Vein endothelial cell (primary cell): ENCODE data around the gene IPCEF1. TPM values are rescaled to one million over a fixed set of nuclear protein-coding genes. Genes with fewer than 3 reads are reported as not detected.

Source experiments
- total RNA-seq: library from RNA; depleted of rRNA; stranded (reverse); fragments of >200 nt; gene quantifications from 2 replicates; pipeline ENCODE4 v1.2.3, GENCODE V29; 2012

Gene IPCEF1, protein sequence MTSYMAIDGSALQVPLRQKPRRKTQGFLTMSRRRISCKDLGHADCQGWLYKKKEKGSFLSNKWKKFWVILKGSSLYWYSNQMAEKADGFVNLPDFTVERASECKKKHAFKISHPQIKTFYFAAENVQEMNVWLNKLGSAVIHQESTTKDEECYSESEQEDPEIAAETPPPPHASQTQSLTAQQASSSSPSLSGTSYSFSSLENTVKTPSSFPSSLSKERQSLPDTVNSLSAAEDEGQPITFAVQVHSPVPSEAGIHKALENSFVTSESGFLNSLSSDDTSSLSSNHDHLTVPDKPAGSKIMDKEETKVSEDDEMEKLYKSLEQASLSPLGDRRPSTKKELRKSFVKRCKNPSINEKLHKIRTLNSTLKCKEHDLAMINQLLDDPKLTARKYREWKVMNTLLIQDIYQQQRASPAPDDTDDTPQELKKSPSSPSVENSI
- 0.96 and 2.3 TPM in 2 replicates for total RNA-seq

DNA sequence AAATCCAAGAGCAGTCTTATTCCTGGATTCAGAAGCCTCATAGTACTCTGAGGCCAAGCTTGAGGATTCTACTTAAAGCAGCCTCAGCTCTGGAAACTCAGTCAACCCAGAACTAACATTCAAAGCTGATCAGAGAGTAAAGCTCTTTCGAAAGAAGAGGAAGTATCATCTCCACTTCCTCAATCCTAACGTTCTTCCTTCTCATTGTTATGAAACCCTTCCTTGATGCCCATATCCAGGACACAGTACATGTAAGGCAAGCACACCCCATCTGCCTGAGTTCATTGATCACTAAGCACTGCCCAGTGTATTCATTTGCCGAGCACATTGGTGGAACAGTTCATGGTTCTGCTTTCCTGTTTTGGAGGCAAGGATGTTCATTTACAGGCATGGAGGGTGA is at the start of gene IPCEF1:
Gene IPCEF1 (minus strand): TSS at position 114 of the 400 bp plus-strand sequence. CDS start 90,856 bp downstream, outside the sequence.

Other genes with a start within 250 kb of the IPCEF1 start
- 10.8 and 13.8 TPM in 2 replicates for gene CNKSR3, start 153.9 kb upstream of the IPCEF1 start, total RNA-seq